HL-60 (cell line): Measurements from ENCODE around the gene CNTNAP5.

Experiments used
- DNase-seq, 2 experiments: peaks; one replicate each; pipeline ENCODE4 v3.0.0-alpha.2; 2010 to 2020; ENCODE audit warnings: low read depth in 1 of 2, low spot score in 1 of 2
- H3K27ac ChIP-seq: fragments of 250-450 bp; sonication (Bioruptor Pico); replicated peaks from 2 replicates; pipeline ENCODE4 v1.5.1; 2020; ENCODE audit warnings: mild to moderate bottlenecking, moderate library complexity
- H3K27me3 ChIP-seq: fragments of 250-450 bp; sonication (Bioruptor Pico); 2 replicates; pipeline ENCODE4 v1.5.1; 2021; ENCODE audit warnings: mild to moderate bottlenecking, moderate library complexity; ENCODE audit not compliant: insufficient read depth, poor library complexity, severe bottlenecking
- H3K4me3 ChIP-seq: replicated peaks from 2 replicates; pipeline ENCODE4 v1.5.1; 2011; ENCODE audit warnings: mild to moderate bottlenecking, control low read depth, low read length; ENCODE audit not compliant: insufficient read depth
- GABPA ChIP-seq: IDR thresholded peaks from 2 replicates; pipeline ENCODE4 v1.6.1; 2012; ENCODE audit warnings: low read depth
- POLR2AphosphoS5 ChIP-seq: IDR thresholded peaks from 2 replicates; pipeline ENCODE4 v1.6.1; 2012; ENCODE audit warnings: low read depth
- SPI1 ChIP-seq: IDR thresholded peaks from 2 replicates; pipeline ENCODE4 v1.6.1; 2012; ENCODE audit warnings: low read depth, mild to moderate bottlenecking, borderline replicate concordance
- TF ChIP-seq, protein P1 (sequence below): IDR thresholded peaks from one replicate; pipeline ENCODE4 v1.5.1; 2011; ENCODE audit warnings: low read length, control low read depth, inconsistent platforms; ENCODE audit not compliant: insufficient read depth
- TF ChIP-seq, protein P2 (sequence below): IDR thresholded peaks from 2 replicates; pipeline ENCODE4 v1.6.1; 2012; ENCODE audit warnings: low read depth; ENCODE audit not compliant: insufficient replicate concordance

Gene CNTNAP5

DNA sequence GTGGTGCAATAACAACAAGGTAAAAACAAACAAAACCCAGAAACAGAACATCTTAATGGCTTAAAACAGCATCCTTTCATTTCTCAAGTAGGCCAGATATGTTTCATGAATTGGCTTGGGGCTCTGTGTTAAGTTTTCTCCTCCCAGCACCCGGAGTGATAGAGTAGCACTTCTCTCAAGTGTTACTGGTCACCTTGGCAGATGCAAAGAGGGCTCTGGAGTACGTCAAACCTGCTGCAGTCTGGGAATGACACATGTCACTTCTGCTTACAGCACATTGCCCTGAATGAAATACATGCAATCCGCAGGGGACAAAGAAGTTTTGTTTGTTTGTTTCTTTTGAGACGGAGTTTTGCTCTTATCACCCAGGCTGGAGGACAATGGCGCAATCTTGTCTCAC is 639.3 kb downstream of the CNTNAP5 start:
- no peak overlapping the region for H3K4me3 ChIP-seq
- H3K27me3 ChIP-seq = no peaks in the 10 kb centered on the region
- no peak overlapping the region for H3K27ac ChIP-seq
- DNase-seq = no peak
- TF ChIP-seq POLR2AphosphoS5 (no peak), SPI1 (no peak), GABPA (no peak)
- TF ChIP-seq, protein P1, sequence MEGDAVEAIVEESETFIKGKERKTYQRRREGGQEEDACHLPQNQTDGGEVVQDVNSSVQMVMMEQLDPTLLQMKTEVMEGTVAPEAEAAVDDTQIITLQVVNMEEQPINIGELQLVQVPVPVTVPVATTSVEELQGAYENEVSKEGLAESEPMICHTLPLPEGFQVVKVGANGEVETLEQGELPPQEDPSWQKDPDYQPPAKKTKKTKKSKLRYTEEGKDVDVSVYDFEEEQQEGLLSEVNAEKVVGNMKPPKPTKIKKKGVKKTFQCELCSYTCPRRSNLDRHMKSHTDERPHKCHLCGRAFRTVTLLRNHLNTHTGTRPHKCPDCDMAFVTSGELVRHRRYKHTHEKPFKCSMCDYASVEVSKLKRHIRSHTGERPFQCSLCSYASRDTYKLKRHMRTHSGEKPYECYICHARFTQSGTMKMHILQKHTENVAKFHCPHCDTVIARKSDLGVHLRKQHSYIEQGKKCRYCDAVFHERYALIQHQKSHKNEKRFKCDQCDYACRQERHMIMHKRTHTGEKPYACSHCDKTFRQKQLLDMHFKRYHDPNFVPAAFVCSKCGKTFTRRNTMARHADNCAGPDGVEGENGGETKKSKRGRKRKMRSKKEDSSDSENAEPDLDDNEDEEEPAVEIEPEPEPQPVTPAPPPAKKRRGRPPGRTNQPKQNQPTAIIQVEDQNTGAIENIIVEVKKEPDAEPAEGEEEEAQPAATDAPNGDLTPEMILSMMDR = no peak
- TF ChIP-seq, protein P2, sequence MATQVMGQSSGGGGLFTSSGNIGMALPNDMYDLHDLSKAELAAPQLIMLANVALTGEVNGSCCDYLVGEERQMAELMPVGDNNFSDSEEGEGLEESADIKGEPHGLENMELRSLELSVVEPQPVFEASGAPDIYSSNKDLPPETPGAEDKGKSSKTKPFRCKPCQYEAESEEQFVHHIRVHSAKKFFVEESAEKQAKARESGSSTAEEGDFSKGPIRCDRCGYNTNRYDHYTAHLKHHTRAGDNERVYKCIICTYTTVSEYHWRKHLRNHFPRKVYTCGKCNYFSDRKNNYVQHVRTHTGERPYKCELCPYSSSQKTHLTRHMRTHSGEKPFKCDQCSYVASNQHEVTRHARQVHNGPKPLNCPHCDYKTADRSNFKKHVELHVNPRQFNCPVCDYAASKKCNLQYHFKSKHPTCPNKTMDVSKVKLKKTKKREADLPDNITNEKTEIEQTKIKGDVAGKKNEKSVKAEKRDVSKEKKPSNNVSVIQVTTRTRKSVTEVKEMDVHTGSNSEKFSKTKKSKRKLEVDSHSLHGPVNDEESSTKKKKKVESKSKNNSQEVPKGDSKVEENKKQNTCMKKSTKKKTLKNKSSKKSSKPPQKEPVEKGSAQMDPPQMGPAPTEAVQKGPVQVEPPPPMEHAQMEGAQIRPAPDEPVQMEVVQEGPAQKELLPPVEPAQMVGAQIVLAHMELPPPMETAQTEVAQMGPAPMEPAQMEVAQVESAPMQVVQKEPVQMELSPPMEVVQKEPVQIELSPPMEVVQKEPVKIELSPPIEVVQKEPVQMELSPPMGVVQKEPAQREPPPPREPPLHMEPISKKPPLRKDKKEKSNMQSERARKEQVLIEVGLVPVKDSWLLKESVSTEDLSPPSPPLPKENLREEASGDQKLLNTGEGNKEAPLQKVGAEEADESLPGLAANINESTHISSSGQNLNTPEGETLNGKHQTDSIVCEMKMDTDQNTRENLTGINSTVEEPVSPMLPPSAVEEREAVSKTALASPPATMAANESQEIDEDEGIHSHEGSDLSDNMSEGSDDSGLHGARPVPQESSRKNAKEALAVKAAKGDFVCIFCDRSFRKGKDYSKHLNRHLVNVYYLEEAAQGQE = no peak

- TF ChIP-seq GABPA = no peak
- TF ChIP-seq, protein P1 = no peak
- TF ChIP-seq POLR2AphosphoS5 = no peak
- TF ChIP-seq SPI1 = no peak
- TF ChIP-seq, protein P2 = no peak
- Histone ChIP-seq H3K27ac (no peak overlapping the region), H3K4me3 (no peak overlapping the region), H3K27me3 (no peaks in the 10 kb centered on the region)
- DNase-seq = no peak
These were observed 641.9 kb downstream of the CNTNAP5 start for GRCh38 chr2:124666976-124667375.

DNA sequence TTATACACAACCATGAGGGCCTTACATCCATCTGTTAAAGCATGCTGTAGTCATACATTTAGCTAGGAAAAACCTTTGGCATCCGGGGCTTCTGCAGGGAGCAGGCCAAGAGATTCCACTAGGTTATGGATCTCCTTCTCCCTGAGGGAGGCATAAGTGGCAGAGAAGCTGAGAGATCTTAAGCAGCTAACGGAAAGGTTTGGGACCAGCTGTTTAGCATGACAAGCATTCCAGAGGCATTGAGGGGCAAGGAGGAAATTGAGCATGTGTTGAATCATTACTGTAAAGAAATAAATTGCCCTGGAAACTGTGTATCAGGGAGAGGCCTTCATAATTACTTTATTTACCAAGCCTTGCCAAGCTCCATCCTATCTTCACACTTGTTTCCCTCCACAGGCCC is 643.1 kb downstream of the CNTNAP5 start:
- DNase-seq = no peak
- Histone ChIP-seq H3K27ac (no peak overlapping the region), H3K27me3 (no peaks in the 10 kb centered on the region), H3K4me3 (no peak overlapping the region)
- TF ChIP-seq, protein P1 = no peak
- TF ChIP-seq GABPA = no peak
- TF ChIP-seq POLR2AphosphoS5 = no peak
- TF ChIP-seq, protein P2 = no peak
- no peak for TF ChIP-seq SPI1
